Measurements from ENCODE around the gene RNASE8.

The RNASE8 gene

GRCh38 chr14:21105095-21105494 is 47.5 kb downstream of the RNASE8 start:
- DNase-seq (ENCODE audit: low read depth in 2 of 2): no peak

- DNase-seq (ENCODE audit: low read depth in 2 of 2): no peak
These were observed 48.5 kb downstream of the RNASE8 start for GRCh38 chr14:21106176-21106497.

GRCh38 chr14:21106498-21107282 is 49.1 kb downstream of the RNASE8 start:
- peak; percentile 58 to 62 for DNase-seq (ENCODE audit: low read depth in 2 of 2)

DNA sequence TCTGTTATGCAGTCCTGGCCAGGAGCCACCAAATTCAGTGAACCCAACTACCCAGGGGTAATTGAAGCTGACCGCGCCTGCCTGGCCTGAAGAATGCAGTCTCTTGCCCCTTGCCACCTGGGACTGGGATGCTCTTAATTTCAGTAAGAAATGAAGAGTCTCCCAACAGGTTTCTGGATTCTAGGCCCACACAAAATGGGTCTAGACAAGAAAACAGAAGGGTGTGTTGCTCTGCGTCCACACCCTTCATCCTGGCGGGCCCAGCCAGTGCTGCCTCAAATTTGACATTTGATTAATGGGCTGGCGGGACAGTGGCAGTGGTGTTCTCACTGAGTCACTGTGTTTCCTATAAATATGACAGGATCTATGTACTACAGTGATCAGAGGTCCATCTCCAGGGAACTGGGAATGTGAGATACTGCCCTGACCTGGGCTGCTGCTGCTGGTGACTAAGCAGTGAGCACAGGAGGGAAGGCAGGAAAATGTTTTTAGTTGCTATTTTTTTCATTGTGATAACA is 49.7 kb downstream of the RNASE8 start:
- DNase-seq (ENCODE audit: low read depth in 2 of 2): no peak

Data from stimulated activated CD8-positive, alpha-beta memory T cell treated with anti-CD3 and anti-CD28 coated beads, Interleukin-7, amount 100 ng/mL, for 4 hours (primary cell).